K562 (cell line): ENCODE data around the gene PTCHD4. TPM values are rescaled to one million over a fixed set of nuclear protein-coding genes. Genes with fewer than 3 reads are reported as not detected.

Source experiments
- ATAC-seq: fragments of 200-7000 bp; cut with Tn5 transposase; 3 replicates; pipeline ENCODE4 v1.9.1; 2020; ENCODE audit warnings: moderate library complexity
- BruUV-seq: library from RNA; stranded (reverse); fragments of 400-500 nt; replicated peaks from 2 replicates; lab custom pipeline; 2021; lab: Mats Ljungman, UMichigan
- CTCF ChIA-PET: fragments of 300-600 bp; formaldehyde crosslinking; extraction: SDS; loops from one replicate; lab custom pipeline; 2021; ENCODE audit warnings: low intra/inter-chr PET ratio; lab: Yijun Ruan, JAX
- POLR2A ChIA-PET: fragments of 300-600, 350-650 bp; sonication (Branson Sonifier 250); formaldehyde crosslinking; extraction: SDS; loops from one replicate; lab custom pipeline; 2021; ENCODE audit warnings: antibody characterized with exemption, inconsistent platforms; lab: Yijun Ruan, JAX
- DNase-seq, 4 experiments: peaks; one replicate each; pipeline versions ENCODE4 v3.0.0 to v3.0.0-alpha.2; 2011 to 2018; ENCODE audit warnings: low spot score in 3 of 4, mixed read lengths in 3 of 4; ENCODE audit errors: extremely low read depth in 1 of 4
- FAIRE-seq: peaks from 2 replicates; lab custom pipeline; 2011; peaks lifted over from hg19 to GRCh38; lab: Jason Lieb, UNC
- H2AFZ ChIP-seq: 2 replicates; pipeline ENCODE4 v1.6.0; 2011; ENCODE audit warnings: low read depth, low read length, control low read depth, inconsistent platforms
- H3K27ac ChIP-seq: fragments of 200-600 bp; 3 replicates; pipeline ENCODE4 v1.8.0; 2011; ENCODE audit warnings: low read depth, mild to moderate bottlenecking, control low read depth, inconsistent platforms, low read length, moderate library complexity, mixed read lengths; ENCODE audit errors: extremely low read depth
- H3K27me3 ChIP-seq, 2 experiments: fragments of 300-600 bp in 1 of 2; 2 replicates in 1 of 2; 3 replicates in 1 of 2; pipeline versions ENCODE4 v1.6.0 to v1.8.0; 2011; ENCODE audit warnings: inconsistent platforms in 2 of 2, low read length in 2 of 2, mild to moderate bottlenecking in 1 of 2, mixed read lengths in 1 of 2, moderate library complexity in 1 of 2; ENCODE audit not compliant: control insufficient read depth in 2 of 2, insufficient read depth in 2 of 2
- H3K36me3 ChIP-seq: fragments of 300-600 bp; 3 replicates; pipeline ENCODE4 v1.8.0; 2011; ENCODE audit warnings: mild to moderate bottlenecking, low read length, inconsistent platforms; ENCODE audit not compliant: control insufficient read depth, insufficient read depth
- H3K4me1 ChIP-seq, 2 experiments: fragments of 200-600 bp in 1 of 2; replicated peaks in 1 of 2; 2 replicates in 1 of 2; 3 replicates in 1 of 2; pipeline versions ENCODE4 v1.5.1 to v1.8.0; 2011; ENCODE audit warnings: inconsistent platforms in 2 of 2, low read length in 2 of 2, mild to moderate bottlenecking in 1 of 2, mixed read lengths in 1 of 2, moderate library complexity in 1 of 2; ENCODE audit not compliant: control insufficient read depth in 2 of 2, insufficient read depth in 2 of 2
- H3K4me2 ChIP-seq: 2 replicates; pipeline ENCODE4 v1.6.1; 2011; ENCODE audit warnings: low read length, control low read depth, inconsistent platforms, mixed read lengths; ENCODE audit not compliant: insufficient read depth
- H3K4me3 ChIP-seq: fragments of 200-600 bp; sonication (generic), shearing (Covaris generic); 2 replicates; pipeline ENCODE4 v1.5.1; 2016; ENCODE audit warnings: control low read depth, inconsistent platforms
- H3K79me2 ChIP-seq: fragments of 200-600 bp; 3 replicates; pipeline ENCODE4 v1.8.0; 2011; ENCODE audit warnings: low read length, inconsistent platforms; ENCODE audit not compliant: control insufficient read depth, insufficient read depth
- H3K9ac ChIP-seq, 2 experiments: 2 replicates each; pipeline versions ENCODE4 v1.6.0 to v1.6.1; 2011; ENCODE audit warnings: low read depth in 2 of 2, low read length in 2 of 2, control low read depth in 1 of 2, inconsistent platforms in 1 of 2, mild to moderate bottlenecking in 1 of 2, mixed read lengths in 1 of 2; ENCODE audit not compliant: insufficient read depth in 1 of 2
- H3K9me1 ChIP-seq: one replicate; pipeline ENCODE4 v1.6.0; 2011; ENCODE audit warnings: inconsistent platforms, mild to moderate bottlenecking, low read length, moderate library complexity; ENCODE audit not compliant: control insufficient read depth, insufficient read depth
- H3K9me3 ChIP-seq: replicated peaks from 2 replicates; pipeline ENCODE4 v1.5.1; 2011; ENCODE audit warnings: low read depth, low read length, inconsistent platforms; ENCODE audit not compliant: control insufficient read depth, insufficient read depth
- H4K20me1 ChIP-seq: replicated peaks from 2 replicates; pipeline ENCODE4 v1.6.1; 2011; ENCODE audit warnings: low read length, inconsistent platforms, mixed read lengths; ENCODE audit not compliant: control insufficient read depth, insufficient read depth
- DMBX1 ChIP-seq: fragments of 250-450 bp; sonication (Bioruptor Pico); IDR thresholded peaks from 2 replicates; pipeline ENCODE4 v1.8.0; 2022; ENCODE audit warnings: inconsistent platforms, mild to moderate bottlenecking, moderate library complexity, borderline replicate concordance
- EP300 ChIP-seq: IDR thresholded peaks from 2 replicates; pipeline ENCODE4 v1.6.1; 2012; ENCODE audit warnings: low read length, improper control_type of control experiment
- ESRRA ChIP-seq: fragments of 450-650 bp; IDR thresholded peaks from 2 replicates; pipeline ENCODE4 v1.6.1; 2014; ENCODE audit warnings: low read depth, mild to moderate bottlenecking, moderate library complexity, borderline replicate concordance
- HDAC6 ChIP-seq: IDR thresholded peaks from 2 replicates; pipeline ENCODE4 v1.6.1; 2012; ENCODE audit warnings: low read depth, mild to moderate bottlenecking, control low read depth, inconsistent platforms, low read length, moderate library complexity
- HINFP ChIP-seq: fragments of 450-650 bp; conservative IDR thresholded peaks from 2 replicates; pipeline ENCODE4 v1.6.1; 2016; ENCODE audit warnings: missing genetic modification characterization, low read depth, mild to moderate bottlenecking, control low read depth, missing compliant biosample characterization
- NR3C1 ChIP-seq: sonication (generic); formaldehyde crosslinking; IDR thresholded peaks from 2 replicates; pipeline ENCODE4 v1.8.1; 2022; ENCODE audit warnings: missing genetic modification reagents
- PHB2 ChIP-seq: fragments of 450-650 bp; IDR thresholded peaks from 2 replicates; pipeline ENCODE4 v1.6.1; 2017; ENCODE audit warnings: low read depth
- ZBTB8A ChIP-seq: fragments of 450-650 bp; IDR thresholded peaks from 2 replicates; pipeline ENCODE4 v1.6.1; 2018; ENCODE audit warnings: mild to moderate bottlenecking, moderate library complexity; ENCODE audit not compliant: partially characterized antibody
- ZNF282 ChIP-seq: sonication (generic); formaldehyde crosslinking; IDR thresholded peaks from 2 replicates; pipeline ENCODE4 v1.8.1; 2023; ENCODE audit warnings: missing genetic modification reagents
- ZNF436 ChIP-seq: fragments of 250-450, 450-650 bp; sonication (Bioruptor Pico); formaldehyde crosslinking; IDR thresholded peaks from 2 replicates; pipeline ENCODE4 v1.7.0; 2020; ENCODE audit warnings: mild to moderate bottlenecking
- in situ Hi-C: fragments of 300-500 bp; cut with MboI; formaldehyde crosslinking; loops from 4 replicates; pipeline ENCODE4 v1.15.0; 2018; ENCODE audit warnings: inconsistent platforms, mixed read lengths
- intact Hi-C: fragments of 100-400 bp; cut with micrococcal nuclease; formaldehyde crosslinking; loops from 2 replicates; pipeline ENCODE4 v1.14.2; 2022
- polyA plus RNA-seq, 8 experiments: library from polyadenylated mRNA; depleted of rRNA in 4 of 8; stranded (reverse) in 5 of 8; unstranded in 3 of 8; fragments of >200 nt; fragmentation: Nextera tagmentation in 2 of 8; fragmentation: Illumina TruSeq in 1 of 8; extraction: Ambion mirVana in 2 of 8; extraction: Trizol in 1 of 8; gene quantifications; 2 replicates each; pipeline versions ENCODE4 v1.2.1 to v1.2.3, GENCODE V29; 2011 to 2014; ENCODE audit warnings: inconsistent platforms in 1 of 8, missing spikeins in 1 of 8
- total RNA-seq, 7 experiments: library from RNA; depleted of rRNA in 6 of 7; stranded (reverse); fragments of >200 nt in 6 of 7; fragmentation: Illumina TruSeq in 2 of 7; extraction: Trizol in 2 of 7; gene quantifications; 2 replicates each; pipeline versions ENCODE4 v1.2.1 to v1.2.3, GENCODE V29; 2011 to 2021; ENCODE audit warnings: low replicate concordance in 1 of 7
- TF ChIP-seq, protein P1 (sequence below): fragments of 250-450 bp; sonication (Bioruptor Pico); IDR thresholded peaks from 2 replicates; pipeline ENCODE4 v1.4.0; 2020; ENCODE audit warnings: borderline replicate concordance
- TF ChIP-seq, protein P2 (sequence below): sonication (generic); formaldehyde crosslinking; IDR thresholded peaks from 2 replicates; pipeline ENCODE4 v1.8.0; 2022; ENCODE audit warnings: missing genetic modification reagents, mild to moderate bottlenecking, borderline replicate concordance
- TF ChIP-seq, protein P3 (sequence below): fragments of 450-650 bp; IDR thresholded peaks from 2 replicates; pipeline ENCODE4 v1.6.1; 2014; ENCODE audit warnings: low read depth, mild to moderate bottlenecking, moderate library complexity, borderline replicate concordance

Gene PTCHD4
- total and polyA plus RNA-seq, 9 of the 15 experiments (the other 6 are each of a cell fraction or from before 2014, with no cell fraction given): not detected

DNA sequence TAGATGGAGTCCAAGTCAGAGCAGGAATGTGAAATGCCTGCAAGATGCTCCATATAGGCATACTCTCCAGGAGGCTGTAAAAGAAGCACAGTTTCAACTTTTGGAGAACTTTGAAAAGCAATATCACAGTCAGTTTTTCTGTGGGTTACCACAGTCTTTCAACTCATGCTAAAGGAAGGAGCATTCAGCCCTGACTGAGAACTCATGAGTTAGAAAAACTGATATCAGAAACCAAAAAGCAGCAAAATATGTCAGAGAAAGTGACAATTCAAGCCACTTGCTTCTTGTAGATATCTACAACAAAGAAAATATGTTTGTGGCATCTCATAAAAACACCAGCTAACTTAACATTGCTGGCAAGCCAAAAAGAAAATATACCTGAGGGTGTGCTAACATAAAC, 36.1 kb upstream of the PTCHD4 start:
- CTCF ChIA-PET: no interaction called here
- no peaks in the 10 kb centered on the region for H3K9me1 ChIP-seq
- intact Hi-C loops (no loop called here), in situ Hi-C loops (no loop called here)
- FAIRE-seq: no peak
- H4K20me1 ChIP-seq: no peaks in the 10 kb centered on the region
- no peak for ATAC-seq
- no TSS peak for BruUV-seq
- no peak overlapping the region for H2AFZ ChIP-seq
- H3K4me1 ChIP-seq: no peaks in the 10 kb centered on the region
- no peak for DNase-seq
- no peaks in the 10 kb centered on the region for H3K27me3 ChIP-seq
- POLR2A ChIA-PET: no interaction called here
- no peak overlapping the region for H3K4me2 ChIP-seq
- H3K4me3 ChIP-seq: no peak overlapping the region
- no peaks in the 10 kb centered on the region for H3K36me3 ChIP-seq
- H3K79me2 ChIP-seq: no peaks in the 10 kb centered on the region
- no peak overlapping the region for H3K27ac ChIP-seq
- no peak overlapping the region for H3K9ac ChIP-seq
- H3K9me3 ChIP-seq: no peaks in the 10 kb centered on the region; the same call in 1 of the 2 replicates
- TF ChIP-seq, protein P1, sequence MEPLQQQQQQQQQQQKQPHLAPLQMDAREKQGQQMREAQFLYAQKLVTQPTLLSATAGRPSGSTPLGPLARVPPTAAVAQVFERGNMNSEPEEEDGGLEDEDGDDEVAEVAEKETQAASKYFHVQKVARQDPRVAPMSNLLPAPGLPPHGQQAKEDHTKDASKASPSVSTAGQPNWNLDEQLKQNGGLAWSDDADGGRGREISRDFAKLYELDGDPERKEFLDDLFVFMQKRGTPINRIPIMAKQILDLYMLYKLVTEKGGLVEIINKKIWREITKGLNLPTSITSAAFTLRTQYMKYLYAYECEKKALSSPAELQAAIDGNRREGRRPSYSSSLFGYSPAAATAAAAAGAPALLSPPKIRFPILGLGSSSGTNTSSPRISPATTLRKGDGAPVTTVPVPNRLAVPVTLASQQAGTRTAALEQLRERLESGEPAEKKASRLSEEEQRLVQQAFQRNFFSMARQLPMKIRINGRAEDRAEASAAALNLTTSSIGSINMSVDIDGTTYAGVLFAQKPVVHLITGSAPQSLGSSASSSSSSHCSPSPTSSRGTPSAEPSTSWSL (CRISPR knock-in tag): no peak
- TF ChIP-seq ZNF282 (CRISPR knock-in tag) (no peak), ZNF436 (CRISPR knock-in tag) (no peak), ZBTB8A (no peak), EP300 (no peak), NR3C1 (CRISPR knock-in tag) (no peak), HDAC6 (no peak), ESRRA (no peak), HINFP (tag) (no peak), DMBX1 (CRISPR knock-in tag) (no peak), PHB2 (no peak)
- TF ChIP-seq, protein P2, sequence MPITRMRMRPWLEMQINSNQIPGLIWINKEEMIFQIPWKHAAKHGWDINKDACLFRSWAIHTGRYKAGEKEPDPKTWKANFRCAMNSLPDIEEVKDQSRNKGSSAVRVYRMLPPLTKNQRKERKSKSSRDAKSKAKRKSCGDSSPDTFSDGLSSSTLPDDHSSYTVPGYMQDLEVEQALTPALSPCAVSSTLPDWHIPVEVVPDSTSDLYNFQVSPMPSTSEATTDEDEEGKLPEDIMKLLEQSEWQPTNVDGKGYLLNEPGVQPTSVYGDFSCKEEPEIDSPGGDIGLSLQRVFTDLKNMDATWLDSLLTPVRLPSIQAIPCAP (CRISPR knock-in tag): no peak
- TF ChIP-seq, protein P3, sequence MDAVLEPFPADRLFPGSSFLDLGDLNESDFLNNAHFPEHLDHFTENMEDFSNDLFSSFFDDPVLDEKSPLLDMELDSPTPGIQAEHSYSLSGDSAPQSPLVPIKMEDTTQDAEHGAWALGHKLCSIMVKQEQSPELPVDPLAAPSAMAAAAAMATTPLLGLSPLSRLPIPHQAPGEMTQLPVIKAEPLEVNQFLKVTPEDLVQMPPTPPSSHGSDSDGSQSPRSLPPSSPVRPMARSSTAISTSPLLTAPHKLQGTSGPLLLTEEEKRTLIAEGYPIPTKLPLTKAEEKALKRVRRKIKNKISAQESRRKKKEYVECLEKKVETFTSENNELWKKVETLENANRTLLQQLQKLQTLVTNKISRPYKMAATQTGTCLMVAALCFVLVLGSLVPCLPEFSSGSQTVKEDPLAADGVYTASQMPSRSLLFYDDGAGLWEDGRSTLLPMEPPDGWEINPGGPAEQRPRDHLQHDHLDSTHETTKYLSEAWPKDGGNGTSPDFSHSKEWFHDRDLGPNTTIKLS: no peak
